OCI-LY1 (cell line): ENCODE data around the gene ZNF521.

Experiments used
- EZH2 ChIP-seq: fragments of 200-600 bp; sonication (generic), shearing (Covaris generic); IDR thresholded peaks from 2 replicates; pipeline ENCODE4 v1.8.0; 2017; ENCODE audit warnings: borderline replicate concordance, mixed run types, mild to moderate bottlenecking, antibody characterized with exemption, low read length, moderate library complexity, mixed read lengths
- TF ChIP-seq, protein P1 (sequence below): fragments of 200-600 bp; sonication (generic), shearing (Covaris generic); IDR thresholded peaks from 2 replicates; pipeline ENCODE4 v1.5.1; 2017; ENCODE audit warnings: mild to moderate bottlenecking, antibody characterized with exemption, low read length, moderate library complexity, mixed read lengths

DNA sequence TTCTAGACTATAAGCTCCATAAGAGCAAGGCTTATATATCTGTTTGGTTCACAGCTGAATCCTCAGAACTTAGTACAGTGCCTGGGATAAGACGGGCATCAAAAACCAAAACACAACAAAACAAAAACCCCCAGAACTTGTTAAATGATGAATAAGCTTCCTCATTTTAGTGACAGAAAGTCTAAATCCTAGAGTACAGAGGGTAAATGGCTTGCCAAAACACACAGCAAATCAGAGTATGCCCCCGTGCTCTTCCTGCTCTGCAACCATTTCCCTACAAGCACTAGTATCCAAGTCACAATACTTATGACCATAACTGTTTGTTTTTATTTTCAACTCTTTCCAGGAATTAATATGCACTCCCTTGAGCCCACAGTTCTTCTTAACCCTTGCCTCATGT, 10.1 kb downstream of the ZNF521 start:
- TF ChIP-seq, protein P1, sequence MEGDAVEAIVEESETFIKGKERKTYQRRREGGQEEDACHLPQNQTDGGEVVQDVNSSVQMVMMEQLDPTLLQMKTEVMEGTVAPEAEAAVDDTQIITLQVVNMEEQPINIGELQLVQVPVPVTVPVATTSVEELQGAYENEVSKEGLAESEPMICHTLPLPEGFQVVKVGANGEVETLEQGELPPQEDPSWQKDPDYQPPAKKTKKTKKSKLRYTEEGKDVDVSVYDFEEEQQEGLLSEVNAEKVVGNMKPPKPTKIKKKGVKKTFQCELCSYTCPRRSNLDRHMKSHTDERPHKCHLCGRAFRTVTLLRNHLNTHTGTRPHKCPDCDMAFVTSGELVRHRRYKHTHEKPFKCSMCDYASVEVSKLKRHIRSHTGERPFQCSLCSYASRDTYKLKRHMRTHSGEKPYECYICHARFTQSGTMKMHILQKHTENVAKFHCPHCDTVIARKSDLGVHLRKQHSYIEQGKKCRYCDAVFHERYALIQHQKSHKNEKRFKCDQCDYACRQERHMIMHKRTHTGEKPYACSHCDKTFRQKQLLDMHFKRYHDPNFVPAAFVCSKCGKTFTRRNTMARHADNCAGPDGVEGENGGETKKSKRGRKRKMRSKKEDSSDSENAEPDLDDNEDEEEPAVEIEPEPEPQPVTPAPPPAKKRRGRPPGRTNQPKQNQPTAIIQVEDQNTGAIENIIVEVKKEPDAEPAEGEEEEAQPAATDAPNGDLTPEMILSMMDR, result no peak
- TF ChIP-seq EZH2, result no peak
